B cell (primary cell): ENCODE results near the gene SCN1B. TPM values are rescaled to one million over a fixed set of nuclear protein-coding genes. Genes with fewer than 3 reads are reported as not detected.
A peak's percentile ranks its signal among the peaks of the same experiment; 100 is the strongest.

Experiments
- ATAC-seq: fragments of 200-7000 bp; cut with Tn5 transposase; one replicate; pipeline ENCODE4 v1.10.0; 2021; ENCODE audit warnings: low read depth, mild to moderate bottlenecking, moderate number of reproducible peaks, moderate library complexity
- CTCF ChIA-PET: fragments of 350-600 bp; sonication (Branson Sonifier 250); formaldehyde crosslinking; loops from one replicate; lab custom pipeline; 2021; ENCODE audit warnings: antibody characterized with exemption, inconsistent platforms; lab: Charles Lee
- POLR2A ChIA-PET: fragments of 350-600 bp; sonication (Branson Sonifier 250); formaldehyde crosslinking; loops from one replicate; lab custom pipeline; 2021; ENCODE audit warnings: antibody characterized with exemption; lab: Charles Lee
- DNase-seq: peaks from one replicate; pipeline ENCODE4 v3.0.0; 2013
- H2AFZ ChIP-seq: 2 replicates; pipeline ENCODE4 v1.6.1; 2012; ENCODE audit warnings: mild to moderate bottlenecking, low read depth, low read length; ENCODE audit not compliant: insufficient read depth, poor library complexity, severe bottlenecking
- H3K27ac ChIP-seq, 2 donors: 1 replicate in 1 of 2; 2 replicates in 1 of 2; pipeline ENCODE4 v1.5.1; 2012 to 2013; ENCODE audit warnings: low read length in 2 of 2, mild to moderate bottlenecking in 2 of 2, moderate library complexity in 1 of 2
- H3K27me3 ChIP-seq, 4 experiments: fragments of 200-600 bp in 1 of 4; sonication (generic) in 1 of 4; replicated peaks in 1 of 4; 1 replicate in 2 of 4; 2 replicates in 2 of 4; pipeline versions ENCODE4 v1.6.1 to v1.7.0; 2013 to 2016; ENCODE audit warnings: low read length in 3 of 4, mild to moderate bottlenecking in 2 of 4, mixed read lengths in 1 of 4, moderate library complexity in 1 of 4; ENCODE audit not compliant: insufficient read depth in 4 of 4, control insufficient read depth in 3 of 4; ENCODE audit errors: control extremely low read depth in 1 of 4
- H3K36me3 ChIP-seq, 2 experiments: replicated peaks in 1 of 2; 1 replicate in 1 of 2; 2 replicates in 1 of 2; pipeline versions ENCODE4 v1.6.1 to v1.7.1; 2013; ENCODE audit warnings: low read length in 1 of 2; ENCODE audit not compliant: insufficient read depth in 2 of 2, control insufficient read depth in 1 of 2; ENCODE audit errors: control extremely low read depth in 1 of 2, extremely low read depth in 1 of 2
- H3K4me1 ChIP-seq, 2 donors: fragments of 200-600 bp in 1 of 2; sonication (generic) in 1 of 2; 1 replicate in 1 of 2; 2 replicates in 1 of 2; pipeline versions ENCODE4 v1.5.1 to v1.6.1; 2013 to 2017; ENCODE audit warnings: low read length in 2 of 2; ENCODE audit not compliant: control insufficient read depth in 2 of 2, insufficient read depth in 2 of 2
- H3K4me2 ChIP-seq: replicated peaks from 2 replicates; pipeline ENCODE3; 2012; ENCODE audit warnings: mild to moderate bottlenecking, low read depth, low read length; ENCODE audit not compliant: poor library complexity, severe bottlenecking
- H3K4me3 ChIP-seq, 5 experiments: fragments of 200-600 bp in 1 of 5; sonication (generic) in 1 of 5; 1 replicate in 3 of 5; 2 replicates in 2 of 5; pipeline versions ENCODE4 v1.5.1 to v1.7.0; 2011 to 2016; ENCODE audit warnings: low read length in 4 of 5, mild to moderate bottlenecking in 4 of 5, low read depth in 2 of 5, control low read depth in 1 of 5, moderate library complexity in 1 of 5; ENCODE audit not compliant: insufficient read depth in 1 of 5; ENCODE audit errors: control extremely low read depth in 1 of 5, extremely low read depth in 1 of 5
- H3K79me2 ChIP-seq: fragments of 200-600 bp; sonication (generic); one replicate; pipeline ENCODE4 v1.6.0; 2016; ENCODE audit warnings: low read length; ENCODE audit not compliant: control insufficient read depth, insufficient read depth
- H3K9ac ChIP-seq: fragments of 200-600 bp; sonication (generic); 2 replicates; pipeline ENCODE4 v1.6.1; 2017; ENCODE audit warnings: mild to moderate bottlenecking, low read length, moderate library complexity
- H3K9me3 ChIP-seq, 3 donors: one replicate each; pipeline versions ENCODE4 v1.6.1 to v1.7.1; 2013; ENCODE audit warnings: low read length in 2 of 3; ENCODE audit not compliant: control insufficient read depth in 2 of 3, insufficient read depth in 1 of 3; ENCODE audit errors: control extremely low read depth in 1 of 3
- H4K20me1 ChIP-seq: 2 replicates; pipeline ENCODE4 v1.6.0; 2012; ENCODE audit warnings: mild to moderate bottlenecking, low read length; ENCODE audit not compliant: insufficient read depth, control insufficient read depth, poor library complexity, severe bottlenecking
- H3K27ac Mint-ChIP-seq: one replicate; pipeline ENCODE4 v1.8.0; 2021; ENCODE audit warnings: mixed read lengths
- H3K27me3 Mint-ChIP-seq: one replicate; pipeline ENCODE4 v1.8.0; 2021; ENCODE audit warnings: mixed read lengths
- H3K4me1 Mint-ChIP-seq: one replicate; pipeline ENCODE4 v1.8.0; 2021; ENCODE audit warnings: mixed read lengths
- H3K4me3 Mint-ChIP-seq: one replicate; pipeline ENCODE4 v1.8.0; 2021; ENCODE audit warnings: mixed read lengths
- H3K9me3 Mint-ChIP-seq: one replicate; pipeline ENCODE4 v1.8.0; 2022; ENCODE audit warnings: mixed read lengths; ENCODE audit not compliant: insufficient read depth
- CTCF ChIP-seq: fragments of 200-600 bp; IDR thresholded peaks from one replicate; pipeline ENCODE4 v1.8.0; 2022; ENCODE audit warnings: antibody characterized with exemption, mild to moderate bottlenecking
- EZH2 ChIP-seq: IDR thresholded peaks from 2 replicates; pipeline ENCODE4 v1.6.1; 2012; ENCODE audit warnings: borderline replicate concordance, low read depth, mild to moderate bottlenecking, moderate library complexity, low read length; ENCODE audit not compliant: insufficient read depth, poor library complexity, severe bottlenecking
- WGBS: methylation state at CpG from one replicate; pipeline ENCODE4 v1.1.5; 2013; ENCODE audit warnings: missing lambda C conversion rate; ENCODE audit not compliant: insufficient coverage; 5-methylcytosine and 5-hydroxymethylcytosine counted together
- intact Hi-C: fragments of 100-400 bp; cut with micrococcal nuclease; formaldehyde crosslinking; loops from one replicate; pipeline ENCODE4 v1.10.0; 2022
- polyA plus RNA-seq: library from polyadenylated mRNA; depleted of rRNA; stranded (reverse); fragments of >200 nt; gene quantifications from 2 replicates; pipeline ENCODE4 v1.2.3, GENCODE V29; 2012
- total RNA-seq, 2 donors: library from RNA; stranded (reverse); fragments of 120-200 nt in 1 of 2; gene quantifications; 1 replicate in 1 of 2; 2 replicates in 1 of 2; pipeline versions ENCODE4 v1.2.3 to v1.2.4, GENCODE V29; 2013 to 2022

Gene SCN1B
- total and polyA plus RNA-seq, 2 donors (not counting 1 experiment from before 2014, with no cell fraction given) = 0.52 to 0.72 TPM

- no peak overlapping the region for H3K9ac ChIP-seq
- H3K27ac ChIP-seq = no peak overlapping the region
- POLR2A ChIA-PET = no interaction called here
- DNase-seq = no peak
- no peaks in the 10 kb centered on the region for H3K79me2 ChIP-seq
- no peak for TF ChIP-seq EZH2
- H3K9me3 Mint-ChIP-seq = no peaks in the 10 kb centered on the region
- peak overlapping the region; percentile 39 for H3K4me2 ChIP-seq
- peak overlapping the region; percentile 38 for H2AFZ ChIP-seq
- H3K27ac Mint-ChIP-seq = no peak overlapping the region
- H3K4me3 ChIP-seq = no peak overlapping the region
- no peak for ATAC-seq
- H3K27me3 ChIP-seq = no peaks in the 10 kb centered on the region
- H3K4me1 Mint-ChIP-seq = peaks cover 37% of the 10 kb centered on the region
- WGBS = 94% methylated on average over 18 of the region's 21 CpGs
- peaks cover 23 to 34% of the 10 kb centered on the region in 2 donors for H3K4me1 ChIP-seq
- no peaks in the 10 kb centered on the region for H4K20me1 ChIP-seq
- CTCF ChIA-PET = interaction anchor here (0.7 to 1.2 kb wide), 3 partner anchors 9 to 228 kb away, joined by 3 to 5 read pairs (median 3); no protein-coding TSS in a partner anchor
- peaks cover 5% of the 10 kb centered on the region for H3K27me3 Mint-ChIP-seq
- intact Hi-C loops = no loop called here
- H3K4me3 Mint-ChIP-seq = peak overlapping the region; percentile 5
- H3K36me3 ChIP-seq = no peaks in the 10 kb centered on the region
- H3K9me3 ChIP-seq = peaks cover 0 to 4% (median 4%) of the 10 kb centered on the region in 3 donors
Measured at GRCh38 chr19:35075202-35076025, 45.1 kb downstream of the SCN1B start.

GRCh38 chr19:35076026-35076370 lies 45.7 kb downstream of the SCN1B start:
- Histone ChIP-seq H3K36me3 (no peaks in the 10 kb centered on the region), H3K4me2 (no peak overlapping the region), H4K20me1 (no peaks in the 10 kb centered on the region), H3K79me2 (no peaks in the 10 kb centered on the region), H3K27me3 (no peaks in the 10 kb centered on the region), H3K9ac (no peak overlapping the region), H3K9me3 (no peaks in the 10 kb centered on the region), H2AFZ (no peak overlapping the region), H3K4me3 (no peak overlapping the region), H3K27ac (no peak overlapping the region), H3K4me1 (peaks cover 24 to 35% of the 10 kb centered on the region in 2 donors)
- intact Hi-C loops = no loop called here
- H3K4me1 Mint-ChIP-seq = peaks cover 39% of the 10 kb centered on the region
- 84% methylated on average over 6 of the region's 6 CpGs for WGBS
- peaks cover 5% of the 10 kb centered on the region for H3K27me3 Mint-ChIP-seq
- no peak for TF ChIP-seq EZH2
- TF ChIP-seq CTCF = no peak
- CTCF ChIA-PET = interaction anchor here (1.2 kb wide), 1 partner anchor 9 kb away, joined by 5 read pairs; no protein-coding TSS in a partner anchor
- no peak overlapping the region for H3K4me3 Mint-ChIP-seq
- no peak overlapping the region for H3K27ac Mint-ChIP-seq
- POLR2A ChIA-PET = no interaction called here
- DNase-seq (no peak), ATAC-seq (no peak)
- no peaks in the 10 kb centered on the region for H3K9me3 Mint-ChIP-seq
